ENCODE results near the gene ID2. TPM values are rescaled to one million over a fixed set of nuclear protein-coding genes. Genes with fewer than 3 reads are reported as not detected.

Gene ID2
- polyA plus RNA-seq, 2 of the 4 experiments (the other 2 are of a cell fraction): 177 to 181 TPM

DNA sequence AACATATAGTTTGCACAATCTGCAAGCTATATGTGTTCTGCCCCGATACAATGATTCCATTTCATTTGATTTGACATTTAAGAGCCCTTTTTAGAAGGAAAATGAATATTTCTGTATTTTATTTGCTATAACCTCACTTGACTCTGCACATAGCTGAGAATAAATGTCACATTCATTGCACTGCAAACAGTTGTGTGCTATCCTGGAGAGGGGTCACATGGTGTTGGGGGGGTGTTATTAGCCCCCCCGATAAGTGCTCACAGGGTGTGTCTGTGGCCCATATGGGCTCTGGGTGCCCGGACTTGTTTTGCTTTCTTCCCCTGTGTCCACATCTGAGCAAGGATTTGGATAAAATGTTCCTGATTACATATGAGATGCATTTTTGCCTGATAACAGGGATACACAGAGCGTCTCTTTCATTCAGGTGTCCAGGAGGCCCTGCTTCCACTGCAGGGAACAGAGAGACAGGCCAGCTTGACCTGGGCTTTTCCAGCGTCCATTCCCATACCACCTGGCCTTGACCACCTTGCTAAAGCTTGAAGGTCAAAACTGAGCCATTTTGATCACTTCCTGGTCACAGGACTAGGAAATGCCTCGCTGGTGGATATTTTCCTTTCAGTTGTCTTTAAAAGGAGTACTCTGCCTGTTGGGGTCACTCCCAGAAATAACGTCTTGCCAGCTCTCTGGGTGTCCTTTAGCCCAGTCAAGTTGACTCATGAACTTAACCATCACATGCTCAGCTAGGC, 38.4 kb upstream of the ID2 start:
- no peak for ATAC-seq
- POLR2A ChIA-PET: interaction anchor here (1.9 to 3.3 kb wide), 2 partner anchors 36 to 39 kb away, joined by 4 to 13 read pairs; partner anchors contain the start of gene ID2
- H3K4me3 ChIP-seq: no peak overlapping the region
- 0 out of 3 replicates have a peak, but pooled peaks cover 10% of the 10 kb centered on the region for H3K4me1 ChIP-seq
- WGBS (ENCODE audit: missing lambda C conversion rate): 86% methylated on average over 7 of the region's 7 CpGs
- no peak for FAIRE-seq
- no peaks in the 10 kb centered on the region for H3K9me3 ChIP-seq
- peak overlapping the region in 1 of 2 experiments; percentile 67; a peak in 3 of 6 replicates for H3K27ac ChIP-seq
- no peak for TF ChIP-seq NFE2L2 (conservative IDR thresholded peaks at IDR 0.05; ENCODE audit: low read length)
- no peak for TF ChIP-seq CHD2 (IDR thresholded peaks at IDR 0.05; ENCODE audit: low read length, partially characterized antibody)
- H3K4me2 ChIP-seq: no peak overlapping the region
- DNase-seq (ENCODE audit: low read depth in 1 of 2, low spot score in 1 of 2): no peak
- CTCF ChIA-PET: interaction anchor here (0.7 to 2.4 kb wide), 13 partner anchors 9 to 1546 kb away, joined by 3 to 16 read pairs (median 4); partner anchors contain the start of gene ID2

DNA sequence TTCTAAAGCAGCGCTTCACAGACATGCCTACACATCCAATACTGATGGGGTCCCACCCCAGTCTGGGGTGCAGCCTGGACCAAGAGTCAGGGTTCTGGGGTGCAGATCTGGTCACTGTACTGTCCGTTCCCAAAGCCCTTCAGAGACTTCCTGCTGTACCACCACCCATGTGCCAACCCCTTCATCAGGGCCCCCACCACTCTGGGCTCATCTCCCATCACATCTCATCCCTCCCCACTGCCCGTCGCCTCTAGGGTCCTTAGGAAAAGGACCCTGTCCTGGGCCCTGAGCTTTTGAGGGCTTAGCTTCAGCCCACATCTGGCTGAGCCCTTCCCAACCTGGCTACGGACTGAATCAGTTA, 37.9 kb upstream of the ID2 start:
- peak overlapping the region in 1 of 2 experiments; percentile 67; a peak in 4 of 6 replicates for H3K27ac ChIP-seq
- CTCF ChIA-PET: interaction anchor here (1.1 to 2.4 kb wide), 8 partner anchors 9 to 325 kb away, joined by 4 to 16 read pairs (median 6); partner anchors contain the start of gene ID2
- TF ChIP-seq RCOR1 (IDR thresholded peaks at IDR 0.05; ENCODE audit: low read depth, low read length) (no peak), FOXS1 (CRISPR knock-in tag; IDR thresholded peaks at IDR 0.05) (no peak), TFCP2L1 (CRISPR knock-in tag; IDR thresholded peaks at IDR 0.05) (no peak), ZFP36 (IDR thresholded peaks at IDR 0.05; ENCODE audit: borderline replicate concordance, partially characterized antibody) (no peak), EHMT2 (IDR thresholded peaks at IDR 0.05; ENCODE audit: low read depth) (no peak), BHLHE40 (IDR thresholded peaks at IDR 0.05; ENCODE audit: low read depth, low read length) (no peak), MYC (IDR thresholded peaks at IDR 0.05; ENCODE audit: borderline replicate concordance, low read length) (no peak), ZC3H11A (IDR thresholded peaks at IDR 0.05) (no peak), JUNB (IDR thresholded peaks at IDR 0.05) (no peak), RFX5 (IDR thresholded peaks at IDR 0.05) (no peak), POLR2A (IDR thresholded peaks at IDR 0.05; ENCODE audit: low read length) (no peak), CHD4 (IDR thresholded peaks at IDR 0.05; ENCODE audit: borderline replicate concordance) (no peak), RARB (CRISPR knock-in tag; IDR thresholded peaks at IDR 0.05) (no peak)
- TF ChIP-seq, protein P1, sequence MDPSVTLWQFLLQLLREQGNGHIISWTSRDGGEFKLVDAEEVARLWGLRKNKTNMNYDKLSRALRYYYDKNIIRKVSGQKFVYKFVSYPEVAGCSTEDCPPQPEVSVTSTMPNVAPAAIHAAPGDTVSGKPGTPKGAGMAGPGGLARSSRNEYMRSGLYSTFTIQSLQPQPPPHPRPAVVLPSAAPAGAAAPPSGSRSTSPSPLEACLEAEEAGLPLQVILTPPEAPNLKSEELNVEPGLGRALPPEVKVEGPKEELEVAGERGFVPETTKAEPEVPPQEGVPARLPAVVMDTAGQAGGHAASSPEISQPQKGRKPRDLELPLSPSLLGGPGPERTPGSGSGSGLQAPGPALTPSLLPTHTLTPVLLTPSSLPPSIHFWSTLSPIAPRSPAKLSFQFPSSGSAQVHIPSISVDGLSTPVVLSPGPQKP (IDR thresholded peaks at IDR 0.05; ENCODE audit: low read depth, low read length): no peak
- TF ChIP-seq, protein P2, sequence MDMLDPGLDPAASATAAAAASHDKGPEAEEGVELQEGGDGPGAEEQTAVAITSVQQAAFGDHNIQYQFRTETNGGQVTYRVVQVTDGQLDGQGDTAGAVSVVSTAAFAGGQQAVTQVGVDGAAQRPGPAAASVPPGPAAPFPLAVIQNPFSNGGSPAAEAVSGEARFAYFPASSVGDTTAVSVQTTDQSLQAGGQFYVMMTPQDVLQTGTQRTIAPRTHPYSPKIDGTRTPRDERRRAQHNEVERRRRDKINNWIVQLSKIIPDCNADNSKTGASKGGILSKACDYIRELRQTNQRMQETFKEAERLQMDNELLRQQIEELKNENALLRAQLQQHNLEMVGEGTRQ (IDR thresholded peaks at IDR 0.05): no peak
- TF ChIP-seq, protein P3, sequence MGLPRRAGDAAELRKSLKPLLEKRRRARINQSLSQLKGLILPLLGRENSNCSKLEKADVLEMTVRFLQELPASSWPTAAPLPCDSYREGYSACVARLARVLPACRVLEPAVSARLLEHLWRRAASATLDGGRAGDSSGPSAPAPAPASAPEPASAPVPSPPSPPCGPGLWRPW (IDR thresholded peaks at IDR 0.05): no peak
- TF ChIP-seq, protein P4, sequence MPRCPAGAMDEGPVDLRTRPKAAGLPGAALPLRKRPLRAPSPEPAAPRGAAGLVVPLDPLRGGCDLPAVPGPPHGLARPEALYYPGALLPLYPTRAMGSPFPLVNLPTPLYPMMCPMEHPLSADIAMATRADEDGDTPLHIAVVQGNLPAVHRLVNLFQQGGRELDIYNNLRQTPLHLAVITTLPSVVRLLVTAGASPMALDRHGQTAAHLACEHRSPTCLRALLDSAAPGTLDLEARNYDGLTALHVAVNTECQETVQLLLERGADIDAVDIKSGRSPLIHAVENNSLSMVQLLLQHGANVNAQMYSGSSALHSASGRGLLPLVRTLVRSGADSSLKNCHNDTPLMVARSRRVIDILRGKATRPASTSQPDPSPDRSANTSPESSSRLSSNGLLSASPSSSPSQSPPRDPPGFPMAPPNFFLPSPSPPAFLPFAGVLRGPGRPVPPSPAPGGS (IDR thresholded peaks at IDR 0.05): no peak
- H3K9me3 ChIP-seq: no peaks in the 10 kb centered on the region
- 93% methylated on average over 5 of the region's 5 CpGs for WGBS (ENCODE audit: missing lambda C conversion rate)
- FAIRE-seq (no peak), DNase-seq (ENCODE audit: low read depth in 1 of 2, low spot score in 1 of 2) (no peak), ATAC-seq (no peak)
- POLR2A ChIA-PET: interaction anchor here (3.3 kb wide), 1 partner anchor 38 kb away, joined by 13 read pairs; the partner anchor contains the start of gene ID2
- H3K4me2 ChIP-seq: no peak overlapping the region
- 0 out of 3 replicates have a peak, but pooled peaks cover 10% of the 10 kb centered on the region for H3K4me1 ChIP-seq
- no peak overlapping the region for H3K4me3 ChIP-seq

All from A549 (cell line).